Naive thymus-derived CD4-positive, alpha-beta T cell (primary cell): ENCODE data around the gene ISOC1. TPM values are rescaled to one million over a fixed set of nuclear protein-coding genes. Genes with fewer than 3 reads are reported as not detected.
A peak's percentile ranks its signal among the peaks of the same experiment; 100 is the strongest.

Source experiments
- ATAC-seq: fragments of 150-1000 bp; cut with Tn5 transposase; 2 replicates; pipeline ENCODE4 v1.10.0; 2021; ENCODE audit warnings: mild to moderate bottlenecking, moderate library complexity
- CTCF ChIA-PET: fragments of 350-600 bp; sonication (Branson Sonifier 250); formaldehyde crosslinking; loops from one replicate; lab custom pipeline; 2021; ENCODE audit warnings: antibody characterized with exemption; lab: Charles Lee
- POLR2A ChIA-PET: fragments of 350-600 bp; sonication (Branson Sonifier 250); formaldehyde crosslinking; loops from one replicate; lab custom pipeline; 2021; ENCODE audit warnings: antibody characterized with exemption, inconsistent platforms; lab: Charles Lee
- DNase-seq, 9 donors: peaks; one replicate each; pipeline versions ENCODE4 v3.0.0 to v3.0.0-alpha.2; 2020 to 2022; ENCODE audit warnings: mixed read lengths in 1 of 9
- H3K27ac ChIP-seq: one replicate; pipeline ENCODE4 v1.7.0; 2013; ENCODE audit warnings: mild to moderate bottlenecking, low read depth, low read length, moderate library complexity
- H3K27me3 ChIP-seq, 2 donors: one replicate each; pipeline ENCODE4 v1.7.0; 2013; ENCODE audit warnings: low read length in 2 of 2, mild to moderate bottlenecking in 2 of 2, moderate library complexity in 2 of 2; ENCODE audit not compliant: control insufficient read depth in 2 of 2, insufficient read depth in 2 of 2
- H3K36me3 ChIP-seq, 3 experiments: 1 replicate in 2 of 3; 2 replicates in 1 of 3; pipeline ENCODE4 v1.7.0; 2013; ENCODE audit warnings: low read length in 3 of 3, mild to moderate bottlenecking in 3 of 3, moderate library complexity in 1 of 3; ENCODE audit not compliant: insufficient read depth in 3 of 3, control insufficient read depth in 2 of 3
- H3K4me1 ChIP-seq, 2 donors: one replicate each; pipeline ENCODE4 v1.7.0; 2013; ENCODE audit warnings: low read length in 2 of 2, mild to moderate bottlenecking in 2 of 2, moderate library complexity in 1 of 2; ENCODE audit not compliant: control insufficient read depth in 2 of 2, insufficient read depth in 2 of 2
- H3K4me3 ChIP-seq: 2 replicates; pipeline ENCODE4 v1.7.0; 2013; ENCODE audit warnings: mild to moderate bottlenecking, low read length
- H3K9me3 ChIP-seq, 3 experiments: 1 replicate in 2 of 3; 2 replicates in 1 of 3; pipeline ENCODE4 v1.7.0; 2013; ENCODE audit warnings: low read length in 3 of 3; ENCODE audit not compliant: control insufficient read depth in 2 of 3
- H3K27ac Mint-ChIP-seq, 9 donors: one replicate each; pipeline ENCODE4 v1.8.0; 2020 to 2022; ENCODE audit warnings: mixed read lengths in 9 of 9, mild to moderate bottlenecking in 8 of 9, moderate library complexity in 5 of 9, inconsistent platforms in 2 of 9
- H3K27me3 Mint-ChIP-seq, 5 donors: one replicate each; pipeline ENCODE4 v1.8.0; 2021 to 2022; ENCODE audit warnings: mixed read lengths in 5 of 5, mild to moderate bottlenecking in 1 of 5
- H3K36me3 Mint-ChIP-seq, 5 donors: one replicate each; pipeline ENCODE4 v1.8.0; 2020 to 2022; ENCODE audit warnings: mixed read lengths in 5 of 5, mild to moderate bottlenecking in 3 of 5, inconsistent platforms in 1 of 5
- H3K4me1 Mint-ChIP-seq, 7 donors: one replicate each; pipeline ENCODE4 v1.8.0; 2020 to 2022; ENCODE audit warnings: mixed read lengths in 7 of 7, mild to moderate bottlenecking in 3 of 7, inconsistent platforms in 1 of 7
- H3K4me3 Mint-ChIP-seq, 10 donors: one replicate each; pipeline ENCODE4 v1.8.0; 2020 to 2022; ENCODE audit warnings: mild to moderate bottlenecking in 10 of 10, mixed read lengths in 10 of 10, moderate library complexity in 6 of 10, inconsistent platforms in 2 of 10
- H3K9me3 Mint-ChIP-seq, 11 donors: one replicate each; pipeline ENCODE4 v1.8.0; 2020 to 2022; ENCODE audit warnings: mixed read lengths in 11 of 11, mild to moderate bottlenecking in 4 of 11, inconsistent platforms in 1 of 11, moderate library complexity in 1 of 11
- intact Hi-C, 2 donors: fragments of 100-400 bp; cut with micrococcal nuclease; formaldehyde crosslinking; loops; one replicate each; pipeline ENCODE4 v1.15.1; 2023
- polyA plus RNA-seq, 2 donors: library from polyadenylated mRNA; unstranded; fragments of 300-500 nt; fragmentation: Illumina TruSeq; gene quantifications; one replicate each; pipeline ENCODE4 v1.2.3, GENCODE V29; 2021
- total RNA-seq, 6 experiments: library from RNA in 5 of 6; stranded (reverse) in 5 of 6; gene quantifications; 1 replicate in 5 of 6; 2 replicates in 1 of 6; pipeline ENCODE4 v1.2.3 and lab custom pipeline; 2021 to 2026

ISOC1 gene
- total and polyA plus RNA-seq, 7 experiments from 2014 or later: 5.3 to 32.1 (median 12.4) TPM

GRCh38 chr5:129118405-129118804 is 23.9 kb downstream of the ISOC1 start:
- no peaks in the 10 kb centered on the region for H3K9me3 ChIP-seq
- Mint-ChIP-seq H3K4me1 (peaks cover 0 to 3% (median 0%) of the 10 kb centered on the region in 7 donors), H3K36me3 (peaks cover 0 to 32% (median 8%) of the 10 kb centered on the region in 5 donors), H3K27ac (no peak overlapping the region), H3K27me3 (no peaks in the 10 kb centered on the region), H3K9me3 (no peaks in the 10 kb centered on the region), H3K4me3 (no peak overlapping the region)
- H3K4me3 ChIP-seq: no peak overlapping the region
- ATAC-seq: no peak
- no peak overlapping the region for H3K27ac ChIP-seq
- H3K4me1 ChIP-seq: no peaks in the 10 kb centered on the region
- H3K27me3 ChIP-seq: no peaks in the 10 kb centered on the region
- CTCF ChIA-PET: no interaction called here
- peaks cover 0 to under 1% (median 0%) of the 10 kb centered on the region in 3 experiments for H3K36me3 ChIP-seq
- intact Hi-C loops: no loop called here
- DNase-seq: no peak
- POLR2A ChIA-PET: interaction anchor here (0.6 kb wide), 1 partner anchor 1360 kb away, joined by 3 read pairs; no protein-coding TSS in a partner anchor

DNA sequence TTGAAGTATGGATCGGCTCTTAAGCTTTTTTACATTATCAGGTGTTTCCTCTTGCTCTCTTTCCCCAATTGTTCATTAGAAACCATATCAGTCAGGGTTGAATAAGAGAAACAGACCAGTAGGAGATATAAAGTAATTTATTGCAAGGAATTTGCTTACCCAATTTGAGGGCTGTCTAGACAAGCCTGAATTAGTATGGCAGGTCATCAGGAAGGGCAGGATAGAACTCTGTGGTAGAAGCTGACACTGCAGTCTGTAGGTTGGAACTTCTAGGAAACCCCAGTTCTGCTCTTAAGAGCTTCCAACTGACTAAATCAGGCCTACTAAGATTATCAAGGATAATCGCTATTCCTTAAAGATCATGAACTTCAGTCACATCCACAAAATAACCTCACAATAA is 24.3 kb downstream of the ISOC1 start:
- Mint-ChIP-seq H3K36me3 (peaks cover 0 to 31% (median 6%) of the 10 kb centered on the region in 5 donors), H3K27ac (no peak overlapping the region), H3K4me1 (peaks cover 0 to 3% (median 0%) of the 10 kb centered on the region in 7 donors), H3K27me3 (no peaks in the 10 kb centered on the region), H3K4me3 (no peak overlapping the region), H3K9me3 (no peaks in the 10 kb centered on the region)
- H3K4me3 ChIP-seq: no peak overlapping the region
- no peak for ATAC-seq
- H3K9me3 ChIP-seq: no peaks in the 10 kb centered on the region
- CTCF ChIA-PET: no interaction called here
- no peaks in the 10 kb centered on the region for H3K36me3 ChIP-seq
- POLR2A ChIA-PET: interaction anchor here (0.6 kb wide), 1 partner anchor 1361 kb away, joined by 3 read pairs; no protein-coding TSS in a partner anchor
- H3K27ac ChIP-seq: no peak overlapping the region
- H3K4me1 ChIP-seq: no peaks in the 10 kb centered on the region
- DNase-seq: no peak
- intact Hi-C loops: no loop called here
- no peaks in the 10 kb centered on the region for H3K27me3 ChIP-seq

- Mint-ChIP-seq H3K9me3 (no peaks in the 10 kb centered on the region), H3K27me3 (no peaks in the 10 kb centered on the region), H3K36me3 (peaks cover 0 to 27% (median 6%) of the 10 kb centered on the region in 5 donors), H3K27ac (no peak overlapping the region), H3K4me1 (peaks cover 0 to 3% (median 0%) of the 10 kb centered on the region in 7 donors), H3K4me3 (no peak overlapping the region)
- CTCF ChIA-PET: interaction anchor here (0.5 kb wide), 1 partner anchor 274 kb away, joined by 5 read pairs; no protein-coding TSS in a partner anchor
- Histone ChIP-seq H3K4me3 (no peak overlapping the region), H3K27ac (no peak overlapping the region), H3K4me1 (no peaks in the 10 kb centered on the region), H3K27me3 (no peaks in the 10 kb centered on the region), H3K9me3 (no peaks in the 10 kb centered on the region), H3K36me3 (no peaks in the 10 kb centered on the region)
- ATAC-seq (no peak), DNase-seq (no peak)
- POLR2A ChIA-PET: no interaction called here
- intact Hi-C loops: loop anchor here in 1 of 2 donors (10.0 kb wide), 1 partner anchor 905 kb away; no protein-coding TSS in a partner anchor
Measured at GRCh38 chr5:129120158-129120581, 25.6 kb downstream of the ISOC1 start.

DNA sequence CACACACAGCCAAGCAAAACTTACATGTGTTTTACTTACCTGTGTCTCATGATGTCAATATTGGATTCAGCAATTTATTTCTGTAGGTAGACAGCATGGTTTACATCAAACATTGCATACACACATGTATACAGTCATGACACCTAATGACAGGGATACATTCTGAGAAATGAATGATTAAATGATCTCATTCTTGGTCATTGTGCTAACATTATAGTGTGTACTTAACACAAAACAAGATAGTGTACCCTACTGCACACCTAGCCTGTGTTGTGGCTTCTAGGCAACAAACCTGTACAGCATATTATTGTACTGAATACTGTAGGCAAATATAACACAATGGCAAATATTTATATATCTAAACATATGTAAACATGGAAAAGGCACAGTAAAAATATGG is 28.0 kb downstream of the ISOC1 start:
- H3K9me3 ChIP-seq: no peaks in the 10 kb centered on the region
- ATAC-seq (no peak), DNase-seq (no peak)
- Mint-ChIP-seq H3K36me3 (peaks cover 0 to 18% (median 5%) of the 10 kb centered on the region in 5 donors), H3K27me3 (no peaks in the 10 kb centered on the region), H3K4me3 (no peak overlapping the region), H3K4me1 (peaks cover 7 to 15% (median 12%) of the 10 kb centered on the region in 7 donors), H3K9me3 (no peaks in the 10 kb centered on the region), H3K27ac (no peak overlapping the region)
- no peaks in the 10 kb centered on the region for H3K36me3 ChIP-seq
- no peak overlapping the region for H3K27ac ChIP-seq
- CTCF ChIA-PET: no interaction called here
- intact Hi-C loops: loop anchor here in 1 of 2 donors (10.0 kb wide), 1 partner anchor 908 kb away; no protein-coding TSS in a partner anchor
- H3K4me3 ChIP-seq: no peak overlapping the region
- H3K4me1 ChIP-seq: peaks cover 0 to 14% of the 10 kb centered on the region in 2 donors
- H3K27me3 ChIP-seq: no peaks in the 10 kb centered on the region
- POLR2A ChIA-PET: no interaction called here

- CTCF ChIA-PET: interaction anchor here (1.3 kb wide), 1 partner anchor 10 kb away, joined by 5 read pairs; no protein-coding TSS in a partner anchor
- Histone ChIP-seq H3K27ac (no peak overlapping the region), H3K27me3 (no peaks in the 10 kb centered on the region), H3K4me1 (peaks cover 0 to 14% of the 10 kb centered on the region in 2 donors), H3K4me3 (no peak overlapping the region), H3K9me3 (no peaks in the 10 kb centered on the region), H3K36me3 (no peaks in the 10 kb centered on the region)
- Mint-ChIP-seq H3K27ac (no peak overlapping the region), H3K4me1 (peaks cover 7 to 18% (median 12%) of the 10 kb centered on the region in 7 donors), H3K27me3 (no peaks in the 10 kb centered on the region), H3K36me3 (peaks cover 0 to 12% (median 2%) of the 10 kb centered on the region in 5 donors), H3K4me3 (no peak overlapping the region), H3K9me3 (no peaks in the 10 kb centered on the region)
- intact Hi-C loops: loop anchor here in 1 of 2 donors (1.0 to 10.0 kb wide), 2 partner anchors 30 to 910 kb away; partner anchors contain the start of gene ISOC1
- POLR2A ChIA-PET: no interaction called here
- ATAC-seq: no peak
- DNase-seq: no peak
Measured at GRCh38 chr5:129124608-129125007, 30.1 kb downstream of the ISOC1 start.

- ATAC-seq (peak; percentile 49), DNase-seq (peak in 1 of 9 donors; percentile 17)
- no peaks in the 10 kb centered on the region for H3K9me3 Mint-ChIP-seq
- no peaks in the 10 kb centered on the region for H3K9me3 ChIP-seq
- H3K27ac ChIP-seq: peak overlapping the region; percentile 43
- intact Hi-C loops: loop anchor here (1.0 to 10.0 kb wide), 3 partner anchors 32 to 911 kb away; partner anchors contain the start of gene ISOC1 (in 2 of the 2)
- H3K4me1 Mint-ChIP-seq: peaks cover 7 to 18% (median 12%) of the 10 kb centered on the region in 7 donors
- no peaks in the 10 kb centered on the region for H3K36me3 ChIP-seq
- H3K4me1 ChIP-seq: peaks cover 0 to 14% of the 10 kb centered on the region in 2 donors
- H3K4me3 Mint-ChIP-seq: peak overlapping the region in 9 of 10 donors; percentile 36 to 80 (median 63)
- H3K27me3 Mint-ChIP-seq: no peaks in the 10 kb centered on the region
- ChIA-PET CTCF (interaction anchor here (0.6 to 1.2 kb wide), 3 partner anchors 88 to 232 kb away, joined by 3 read pairs; no protein-coding TSS in a partner anchor), POLR2A (interaction anchor here (0.6 to 0.7 kb wide), 3 partner anchors 31 to 1037 kb away, joined by 3 to 7 read pairs (median 5); partner anchors contain the start of gene ISOC1)
- no peaks in the 10 kb centered on the region for H3K27me3 ChIP-seq
- peaks cover 0 to 4% (median 2%) of the 10 kb centered on the region in 5 donors for H3K36me3 Mint-ChIP-seq
- peak overlapping the region; percentile 55 to 87 (median 82) for H3K27ac Mint-ChIP-seq
- H3K4me3 ChIP-seq: peak overlapping the region; percentile 29
Measured at GRCh38 chr5:129125819-129126218, 31.3 kb downstream of the ISOC1 start.
